Epithelial cell of prostate (primary cell): Measurements from ENCODE around the gene SMAP1.

Experiments
- DNase-seq: peaks from one replicate; pipeline ENCODE4 v3.0.0-alpha.2; 2011; ENCODE audit warnings: low read depth, low spot score
- H3K27ac ChIP-seq: fragments of 450-650 bp; 2 replicates; pipeline ENCODE4 v1.5.1; 2017; ENCODE audit warnings: mild to moderate bottlenecking

SMAP1 gene

DNA sequence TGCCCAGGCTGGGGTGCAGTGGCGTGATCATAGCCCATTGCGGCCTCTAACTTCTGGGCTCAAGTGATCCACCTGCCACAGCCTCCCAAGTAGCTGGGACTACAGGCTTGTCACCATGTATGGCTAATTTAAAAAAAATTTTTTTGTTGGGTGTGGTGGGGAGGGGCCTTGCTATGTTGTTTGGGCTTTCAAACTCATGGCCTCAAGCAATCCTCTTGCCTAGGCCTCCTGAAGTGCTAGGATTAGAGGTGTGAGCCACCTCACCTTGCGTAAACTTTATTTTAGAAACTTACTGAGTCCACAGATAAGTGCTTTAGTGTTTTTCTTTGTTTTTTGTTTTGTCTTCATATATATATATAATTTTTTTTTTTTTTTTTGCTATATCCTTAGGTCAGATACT is 9.1 kb downstream of the SMAP1 start:
- no peak overlapping the region for H3K27ac ChIP-seq
- DNase-seq, result no peak

DNA sequence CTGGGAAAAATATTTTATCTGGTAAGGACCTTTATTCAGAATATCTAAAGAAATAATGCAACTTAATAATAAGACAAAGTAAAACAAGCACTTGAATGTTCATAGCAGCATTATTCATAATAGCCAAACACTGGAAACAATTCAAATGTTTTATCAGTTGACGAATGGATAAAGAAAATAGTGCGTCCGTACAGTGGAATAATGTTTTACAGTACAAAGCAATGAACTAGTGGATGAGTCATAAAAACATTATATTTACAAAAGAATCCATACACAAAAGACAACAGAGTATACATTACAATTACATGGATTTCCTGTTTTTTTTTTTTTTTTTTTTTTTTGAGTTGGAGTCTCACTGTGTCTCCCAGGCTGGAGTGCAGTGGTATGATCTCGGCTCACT is 12.7 kb downstream of the SMAP1 start:
- no peak for DNase-seq
- H3K27ac ChIP-seq, result no peak overlapping the region

DNA sequence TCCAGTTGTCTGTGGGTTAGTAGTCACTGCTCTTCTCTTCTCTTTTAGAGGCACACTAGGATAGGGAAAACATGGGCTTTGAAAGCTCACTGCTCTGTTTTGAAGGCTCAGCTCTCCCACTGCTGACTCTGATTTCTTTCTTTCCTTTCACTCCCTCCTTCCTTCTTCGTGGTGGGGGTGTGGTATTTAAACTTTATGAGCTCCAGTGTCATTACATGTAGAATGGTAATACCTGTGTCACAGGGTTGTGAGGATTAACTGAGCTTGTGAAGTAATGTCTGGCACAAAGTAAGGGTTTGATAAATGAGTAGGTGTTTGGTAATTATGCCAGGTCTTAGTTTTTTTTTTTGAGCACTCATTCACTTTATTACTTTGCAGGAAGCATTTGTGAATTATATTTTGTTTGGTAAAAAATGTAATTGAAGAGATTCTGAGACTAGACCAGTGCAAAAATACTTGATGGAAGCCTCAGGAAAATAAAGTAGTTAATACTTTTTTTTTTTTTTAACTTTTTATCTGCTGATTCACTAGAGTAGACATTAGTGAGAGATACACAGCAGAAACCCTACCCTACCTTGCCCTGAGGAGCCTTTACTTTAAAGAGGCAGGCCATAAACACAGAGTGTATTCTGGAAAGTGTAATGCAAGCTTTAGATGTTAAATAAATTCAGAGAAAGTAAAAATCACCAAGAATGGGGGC is 17.3 kb downstream of the SMAP1 start:
- H3K27ac ChIP-seq, result peak overlapping the region; percentile 8
- DNase-seq, result peak; percentile 37

DNA sequence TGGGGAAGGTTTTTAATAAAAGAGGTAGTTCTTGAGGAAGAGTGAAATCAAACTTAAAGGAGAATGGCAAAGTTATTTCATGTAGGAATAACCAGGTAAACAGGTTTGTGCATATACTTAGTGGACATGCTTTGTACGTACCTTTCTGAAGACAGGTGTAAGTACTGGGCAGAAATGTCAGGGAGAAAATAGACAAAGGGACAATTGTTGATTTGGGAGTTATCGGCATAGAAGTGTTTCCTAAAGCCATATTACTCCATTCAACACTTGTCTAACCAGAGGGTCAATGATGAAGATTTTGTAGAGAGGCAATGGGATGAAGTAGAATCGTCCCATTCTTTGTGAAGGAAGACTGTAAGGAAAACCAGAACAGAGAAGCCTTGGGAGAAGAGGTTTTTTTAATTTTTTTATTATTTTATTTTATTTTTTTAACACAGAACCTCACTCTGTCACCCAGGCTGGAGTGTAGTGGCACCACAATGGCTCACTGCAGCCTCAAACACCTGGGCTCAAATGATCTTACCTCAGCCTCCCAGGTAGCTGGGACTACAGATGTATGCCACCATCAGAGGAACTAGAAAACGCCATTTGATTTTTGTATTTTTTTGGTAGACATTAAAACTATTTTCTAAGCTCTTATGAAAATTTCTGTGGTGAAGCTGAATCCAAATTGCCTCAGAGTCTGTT is 18.0 kb downstream of the SMAP1 start:
- no peak for DNase-seq
- H3K27ac ChIP-seq, result no peak overlapping the region

DNA sequence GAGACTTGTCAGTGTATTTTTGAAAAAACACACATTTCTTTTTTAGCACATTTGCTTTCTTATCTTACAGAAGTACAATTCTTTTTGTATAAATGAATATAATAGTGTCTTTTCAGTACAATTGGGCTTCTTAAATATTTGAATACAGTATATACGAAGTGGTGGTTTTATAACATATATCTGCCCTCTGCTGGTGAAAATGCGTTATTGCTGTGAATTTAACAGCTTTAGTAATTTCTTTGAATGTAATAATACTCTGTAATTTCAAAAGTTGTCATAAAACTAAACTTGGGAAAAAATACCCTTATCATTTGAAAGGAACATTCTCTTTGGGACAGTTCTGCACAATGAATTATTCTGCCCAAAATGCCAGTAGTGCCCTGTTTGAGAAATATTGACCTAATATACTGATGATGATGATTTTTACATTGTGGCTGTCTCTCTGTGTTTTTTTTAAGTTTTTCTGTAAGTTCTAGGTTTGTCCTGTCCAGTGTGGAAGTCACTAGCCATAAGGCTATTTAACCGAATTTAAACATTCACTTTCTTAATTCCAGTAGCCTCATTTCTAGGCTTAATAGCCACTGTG is 19.0 kb downstream of the SMAP1 start:
- H3K27ac ChIP-seq, result no peak overlapping the region
- DNase-seq, result no peak

DNA sequence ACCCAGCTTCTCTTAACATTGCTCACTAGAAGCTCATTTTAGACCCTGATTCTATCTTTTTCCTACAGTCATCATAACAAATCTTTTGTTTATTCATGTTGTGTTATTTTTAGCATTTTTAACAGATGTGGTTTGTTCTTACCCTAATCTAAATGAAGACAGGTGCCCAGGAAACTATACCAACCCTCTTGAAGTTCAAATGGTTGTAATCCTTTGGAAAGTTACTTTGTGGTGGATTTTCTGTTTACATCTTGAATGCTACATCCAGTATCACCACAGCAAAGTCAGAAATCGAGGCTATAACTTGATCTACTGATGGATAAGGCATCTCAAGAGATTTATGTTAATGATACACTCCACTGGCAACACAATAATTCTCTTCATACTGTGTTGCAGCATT is 26.2 kb downstream of the SMAP1 start:
- no peak overlapping the region for H3K27ac ChIP-seq
- DNase-seq, result no peak

DNA sequence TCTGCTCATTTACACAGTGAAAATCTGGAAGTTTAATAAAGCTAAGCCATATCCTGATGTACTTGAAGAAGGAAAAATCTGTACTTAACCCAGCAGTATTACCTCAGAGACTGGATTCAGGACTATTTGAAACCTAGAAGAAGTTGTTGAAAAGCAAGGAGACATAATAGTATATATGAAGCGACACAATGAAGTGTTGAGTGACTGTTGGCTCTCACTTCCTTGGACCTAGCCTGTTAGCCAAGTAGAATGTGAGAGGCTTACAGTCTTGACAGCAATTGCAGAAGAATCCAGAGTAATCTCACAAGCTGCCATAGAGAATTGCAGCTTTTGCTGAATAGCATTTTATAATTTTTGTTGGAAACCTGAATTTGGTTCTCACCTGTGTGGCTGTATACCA is 26.7 kb downstream of the SMAP1 start:
- no peak overlapping the region for H3K27ac ChIP-seq
- no peak for DNase-seq

DNA sequence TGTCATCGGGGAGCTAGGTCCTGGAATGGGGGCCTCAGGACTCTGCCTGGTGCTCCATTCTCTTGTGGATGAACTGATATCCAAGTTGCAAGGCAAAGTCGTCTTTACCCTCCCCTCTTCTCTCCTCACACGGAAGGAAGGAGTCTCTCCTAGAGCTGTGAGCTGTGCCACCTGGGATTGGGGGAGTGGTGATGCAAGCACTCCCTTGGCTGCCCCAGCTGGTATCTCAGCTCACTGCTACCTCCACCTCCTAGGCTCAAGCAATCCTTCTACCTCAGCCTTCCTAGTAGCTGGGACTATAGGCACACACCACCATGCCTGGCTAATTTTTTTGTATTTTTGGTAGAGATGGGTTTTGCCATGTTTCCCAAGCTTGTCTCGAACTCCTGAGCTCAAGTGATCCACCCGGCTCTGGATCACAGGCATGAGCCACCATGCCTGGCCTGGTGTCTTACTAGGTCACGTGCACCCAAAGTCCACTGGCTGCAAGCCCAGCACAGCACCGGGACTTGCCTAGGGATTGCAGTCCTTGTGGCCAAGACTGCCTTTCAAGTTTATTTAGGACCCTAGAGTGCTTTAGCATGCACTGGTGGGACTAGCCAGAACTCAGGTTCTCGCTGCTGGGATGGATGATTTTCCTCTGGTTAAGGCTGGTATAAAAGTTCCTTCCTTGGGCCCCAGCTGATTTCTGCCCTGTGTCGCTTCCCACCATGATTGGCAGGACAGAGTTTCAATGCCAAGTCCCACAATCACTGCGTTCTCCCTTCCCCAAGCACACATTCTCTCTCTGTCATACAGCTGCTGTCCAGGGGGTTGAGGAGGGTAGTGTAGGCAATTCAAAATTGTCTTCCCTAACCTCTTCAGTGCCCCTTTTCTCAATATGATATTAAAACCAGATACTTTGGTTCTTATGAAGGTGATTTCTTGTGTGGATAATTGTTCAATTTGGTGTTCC is 33.5 kb downstream of the SMAP1 start:
- no peak for DNase-seq
- H3K27ac ChIP-seq, result no peak overlapping the region

DNA sequence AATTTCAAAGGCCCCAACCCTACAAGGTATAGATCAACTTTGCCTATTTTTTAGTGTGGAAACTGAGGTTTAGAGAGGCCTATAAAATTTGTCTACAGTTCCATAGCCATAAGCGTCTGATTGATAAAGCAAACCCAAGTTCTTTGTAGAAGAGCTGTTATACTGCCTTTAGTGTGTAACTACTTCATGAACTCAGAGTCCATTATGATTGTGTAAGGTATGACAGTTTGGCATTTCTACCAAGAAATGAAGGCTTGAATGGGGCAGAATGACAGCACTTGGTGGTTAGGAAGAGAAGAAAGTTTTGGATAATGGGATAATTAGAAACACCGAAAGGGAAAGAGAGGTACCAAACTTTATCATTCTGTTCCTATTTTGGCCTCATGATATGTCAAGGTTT is 38.1 kb downstream of the SMAP1 start:
- DNase-seq, result no peak
- no peak overlapping the region for H3K27ac ChIP-seq

DNA sequence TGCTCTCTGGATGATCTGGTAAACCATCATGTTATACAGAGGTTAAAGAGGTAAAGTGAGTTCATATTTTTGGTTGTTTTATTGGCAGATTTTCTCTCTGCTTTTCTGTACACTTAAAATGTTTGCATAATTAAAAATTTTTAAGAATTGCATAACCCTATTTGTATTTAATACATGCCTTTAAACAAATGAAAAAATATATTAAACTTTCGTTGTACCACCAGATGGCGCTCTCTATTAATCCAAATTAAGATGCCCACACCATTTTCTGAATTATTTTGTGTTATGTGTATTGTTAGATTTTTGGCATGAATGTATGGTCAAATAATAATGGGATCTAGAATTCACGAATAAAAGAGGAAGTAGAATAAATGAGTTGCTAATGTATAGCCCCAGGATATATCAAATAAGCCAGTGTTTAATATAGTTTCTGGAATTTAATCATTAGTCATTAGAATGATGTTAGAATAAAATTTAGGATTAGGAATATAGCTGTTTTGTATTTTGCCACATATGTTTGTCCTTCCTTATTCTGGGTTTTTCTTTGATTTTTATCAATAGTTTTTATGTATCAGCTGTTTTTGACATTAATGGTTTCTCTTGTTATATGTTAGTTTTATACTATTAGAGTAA is 38.9 kb downstream of the SMAP1 start:
- no peak for DNase-seq
- no peak overlapping the region for H3K27ac ChIP-seq

DNA sequence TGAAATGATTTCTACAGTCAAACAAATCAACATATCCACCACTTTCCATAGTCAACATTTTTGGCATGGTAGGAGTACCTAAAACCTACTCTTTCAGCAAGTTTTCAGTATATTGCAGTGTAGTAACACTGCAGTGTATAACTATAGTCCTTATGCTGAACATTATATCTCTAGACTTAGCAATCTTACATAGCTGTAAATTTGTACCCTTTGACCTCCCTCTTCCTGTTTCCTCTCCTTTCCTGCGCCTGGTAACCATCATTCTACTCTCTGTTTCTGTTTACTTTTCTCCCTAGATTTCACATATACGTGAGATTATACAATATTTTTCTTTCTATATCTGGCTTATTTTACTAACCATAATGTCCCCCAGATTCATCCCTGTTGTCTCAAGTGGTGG is 40.2 kb downstream of the SMAP1 start:
- no peak overlapping the region for H3K27ac ChIP-seq
- DNase-seq, result no peak

DNA sequence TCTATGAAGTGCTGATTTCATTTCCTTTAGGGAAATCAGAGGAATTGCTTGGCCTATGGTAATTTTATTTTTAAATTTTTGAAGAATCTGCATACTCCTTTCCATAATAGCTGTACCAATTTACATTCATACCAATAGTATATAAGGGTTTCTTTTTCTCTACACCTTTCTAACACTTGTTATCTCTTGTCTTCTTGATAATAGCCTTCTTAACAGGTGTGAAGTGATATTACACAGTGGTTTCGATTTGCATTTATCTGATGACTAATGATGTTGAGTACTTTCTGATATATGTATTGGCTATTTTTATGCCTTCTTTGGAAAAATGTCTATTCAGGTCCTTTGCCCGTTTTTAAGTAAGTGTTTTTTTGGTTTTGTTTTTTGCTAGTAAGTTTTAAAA is 40.8 kb downstream of the SMAP1 start:
- DNase-seq, result no peak

DNA sequence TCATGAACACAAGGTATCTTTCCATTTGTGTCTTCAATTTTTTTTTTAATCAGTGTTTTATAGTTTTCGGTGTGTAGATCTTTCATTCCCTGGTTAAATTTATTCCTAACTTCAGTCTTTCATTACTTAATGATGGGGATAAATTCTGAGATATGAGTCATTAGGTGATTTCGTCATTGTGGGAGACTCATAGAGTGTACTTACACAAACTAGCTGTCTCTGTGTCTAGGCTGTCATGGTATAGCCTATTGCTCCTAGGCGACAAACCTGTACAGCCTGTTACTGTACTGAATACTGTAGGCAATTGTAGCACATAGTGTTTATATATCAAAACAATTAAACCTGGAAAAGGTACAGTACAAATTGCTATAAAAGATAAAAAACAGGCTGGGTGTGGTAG is 42.1 kb downstream of the SMAP1 start:
- DNase-seq, result peak; percentile 53
- no peak overlapping the region for H3K27ac ChIP-seq

More for the DNA sequence above, 40.8 kb downstream of the SMAP1 start:
- H3K27ac ChIP-seq, result no peak overlapping the region

DNA sequence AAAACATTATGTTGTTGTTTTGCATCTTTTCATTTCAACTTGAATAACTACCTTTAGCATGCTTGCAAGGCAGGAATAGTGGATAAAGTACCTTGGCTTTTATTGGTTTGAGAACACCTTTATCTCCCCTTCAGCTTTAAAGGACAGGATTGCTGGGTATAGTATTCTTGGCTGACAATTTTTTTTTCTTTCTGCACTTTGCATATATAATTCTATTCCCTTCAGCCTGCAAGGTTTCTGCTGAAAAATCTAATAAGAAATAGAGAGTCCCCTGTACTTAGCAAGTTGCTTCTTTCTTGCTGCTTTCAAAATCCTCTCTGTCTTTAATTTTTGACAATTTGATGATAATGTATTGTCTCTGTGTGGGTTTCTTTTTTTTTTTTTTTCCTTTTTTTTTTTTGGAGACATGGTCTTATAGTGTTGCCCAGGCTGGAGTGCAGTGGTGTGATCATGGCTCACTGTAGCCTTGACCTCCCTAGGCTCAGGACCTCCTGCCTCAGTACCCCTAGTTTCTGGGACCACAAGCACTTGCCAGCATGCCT is 47.1 kb downstream of the SMAP1 start:
- no peak for DNase-seq
- no peak overlapping the region for H3K27ac ChIP-seq

DNA sequence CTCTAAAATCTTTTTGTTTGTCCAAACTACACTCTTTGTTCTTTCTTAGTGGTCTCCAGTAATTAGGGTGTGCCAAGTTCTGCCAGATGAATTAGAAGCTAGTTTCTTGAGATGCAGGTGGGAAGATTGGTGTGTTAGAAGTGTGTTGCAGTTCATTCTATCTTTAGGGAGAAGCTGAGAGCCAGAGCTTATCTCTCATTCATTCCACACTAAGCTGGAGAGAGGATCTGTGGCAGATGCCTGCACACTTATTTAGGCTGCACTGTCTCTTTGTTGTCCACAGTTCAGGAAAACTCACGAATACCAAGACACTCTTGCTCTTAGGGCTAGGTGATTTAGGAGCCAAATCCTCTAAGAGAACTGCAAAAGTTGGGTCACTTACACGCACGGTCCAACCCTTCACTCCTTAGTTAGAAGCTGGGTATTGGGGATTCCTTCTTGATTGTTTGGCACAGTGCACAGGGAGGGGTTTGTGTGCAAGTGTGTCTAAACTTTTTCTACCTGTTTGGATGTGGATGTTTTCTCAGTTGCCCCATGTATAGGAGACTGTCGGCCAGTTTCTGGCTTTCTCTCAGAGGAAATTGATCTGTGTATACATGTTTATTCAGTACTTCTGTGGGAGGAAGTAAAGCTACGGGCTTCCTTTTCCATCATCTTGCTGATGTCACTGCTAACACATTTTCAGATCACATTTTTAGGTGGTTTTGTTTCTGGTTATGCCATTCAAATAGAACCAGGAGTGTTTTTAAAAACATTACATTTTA is 49.5 kb downstream of the SMAP1 start:
- no peak overlapping the region for H3K27ac ChIP-seq
- no peak for DNase-seq

DNA sequence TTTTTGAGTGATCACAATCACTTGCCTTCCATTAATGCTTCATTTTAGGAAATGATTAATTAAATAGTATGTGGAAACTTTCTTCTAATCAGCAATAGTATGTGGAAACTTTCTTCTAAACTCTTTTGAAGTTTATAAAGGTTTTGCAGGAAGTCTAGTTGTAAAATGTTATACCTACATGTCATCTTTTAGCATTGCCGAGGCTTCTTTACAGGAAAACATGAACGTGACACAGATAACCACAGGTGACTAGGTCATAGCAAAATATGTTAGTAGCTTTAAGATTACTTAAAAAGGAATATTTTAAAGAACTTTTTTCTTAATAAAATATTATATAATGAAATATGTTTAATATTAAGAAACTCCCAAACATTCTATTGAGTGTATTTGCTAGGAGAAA is 56.8 kb downstream of the SMAP1 start:
- DNase-seq, result no peak
- H3K27ac ChIP-seq, result no peak overlapping the region

DNA sequence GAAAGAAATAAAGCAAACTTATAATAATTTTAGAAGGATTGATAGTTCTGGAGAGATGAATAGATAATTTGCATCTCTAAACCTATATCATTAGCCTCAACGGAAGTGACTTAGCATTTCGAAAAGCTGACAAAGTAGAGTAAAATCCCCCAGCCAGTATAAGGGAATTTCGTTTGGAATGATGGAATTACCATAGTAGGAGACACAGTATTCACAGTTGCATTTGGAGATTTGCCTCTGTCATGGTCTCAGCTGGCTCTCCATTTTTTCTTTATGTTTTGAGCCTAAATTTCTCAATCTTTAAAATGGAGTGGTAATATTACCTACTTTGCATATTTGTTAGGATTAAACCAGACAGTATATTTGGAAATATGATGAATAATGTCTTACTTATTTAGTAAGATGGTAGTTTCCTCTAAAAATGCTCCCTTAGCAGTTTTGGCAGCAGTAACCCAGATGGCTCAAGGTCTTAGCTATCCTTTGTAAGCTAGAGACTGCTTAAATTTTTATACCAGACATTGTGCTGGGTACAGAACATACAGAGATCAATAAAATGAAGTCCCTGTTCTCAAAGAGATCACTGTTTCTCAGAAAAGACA is 58.2 kb downstream of the SMAP1 start:
- no peak for DNase-seq
- H3K27ac ChIP-seq, result no peak overlapping the region

DNA sequence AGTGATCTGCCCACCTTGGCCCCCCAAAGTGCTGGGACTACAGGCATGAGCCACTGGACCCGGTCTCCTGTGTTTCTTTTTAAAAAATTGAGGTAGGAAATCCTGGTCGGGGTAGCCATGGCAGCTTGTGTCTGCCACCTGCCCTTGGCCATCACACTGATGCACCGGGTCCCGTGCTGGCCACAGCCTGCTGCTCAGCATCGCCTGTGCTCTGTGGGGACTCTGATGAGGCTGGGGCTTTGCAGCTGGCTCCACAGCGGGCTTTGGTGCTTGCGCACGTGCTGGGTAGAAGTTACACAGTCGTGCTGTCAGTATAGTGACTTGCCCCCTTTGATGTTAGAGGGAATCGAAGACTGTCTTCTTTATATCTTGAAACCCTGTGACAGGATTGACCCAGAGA is 66.7 kb downstream of the SMAP1 start:
- H3K27ac ChIP-seq, result no peak overlapping the region
- no peak for DNase-seq

DNA sequence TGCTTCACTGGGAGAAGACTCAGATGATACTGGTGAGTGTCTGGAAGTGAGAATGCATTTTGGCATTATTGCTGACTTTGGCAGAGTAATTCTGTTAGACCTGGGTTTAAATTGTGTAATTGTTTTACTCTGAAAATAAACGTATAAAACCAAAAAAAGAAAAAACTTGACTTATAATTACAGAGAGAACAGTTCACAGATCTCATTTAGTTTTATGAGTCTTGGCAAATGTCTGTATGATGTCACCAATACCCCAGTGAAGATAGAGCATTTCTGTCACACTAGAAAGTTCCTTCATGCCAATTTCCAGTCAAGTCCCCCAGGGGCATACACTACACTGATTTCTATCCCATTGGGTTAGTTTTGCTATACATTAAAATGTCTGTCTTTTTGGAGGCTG is 67.3 kb downstream of the SMAP1 start:
- DNase-seq, result no peak
- no peak overlapping the region for H3K27ac ChIP-seq
